HEK293 (cell line): ENCODE measurements around the gene HSPA4L.
A peak's percentile ranks its signal among the peaks of the same experiment; 100 is the strongest.

ENCODE experiments used
- CTCF ChIA-PET: fragments of 350-600 bp; formaldehyde crosslinking; extraction: SDS; loops from one replicate; lab custom pipeline; 2021; ENCODE audit warnings: antibody characterized with exemption; lab: Yijun Ruan, JAX
- POLR2A ChIA-PET: fragments of 300-600 bp; formaldehyde crosslinking; extraction: SDS; loops from one replicate; lab custom pipeline; 2020; ENCODE audit warnings: antibody characterized with exemption, inconsistent platforms; lab: Yijun Ruan, JAX
- H3K27ac ChIP-seq: fragments of 200-500 bp; sonication (Bioruptor generic); 2 replicates; pipeline ENCODE4 v1.5.1; 2014; ENCODE audit warnings: low read depth, low read length, control low read depth, inconsistent platforms; ENCODE audit errors: extremely low read depth
- H3K36me3 ChIP-seq, 2 experiments: fragments of 200-500 bp in 1 of 2; sonication (Bioruptor generic) in 1 of 2; 1 replicate in 1 of 2; 2 replicates in 1 of 2; pipeline ENCODE4 v1.5.1; 2014 to 2017; ENCODE audit warnings: inconsistent platforms in 2 of 2, low read length in 2 of 2; ENCODE audit not compliant: control insufficient read depth in 2 of 2, insufficient read depth in 1 of 2
- H3K4me1 ChIP-seq: fragments of 200-500 bp; sonication (Bioruptor generic); 2 replicates; pipeline ENCODE4 v1.5.1; 2014; ENCODE audit warnings: mild to moderate bottlenecking, low read length, inconsistent platforms; ENCODE audit not compliant: control insufficient read depth, insufficient read depth
- H3K4me3 ChIP-seq: 2 replicates; pipeline ENCODE4 v1.5.1; 2011; ENCODE audit warnings: low read depth, mild to moderate bottlenecking, control low read depth, low read length, moderate library complexity
- H3K9me3 ChIP-seq: fragments of 200-500 bp; sonication (Bioruptor generic); 2 replicates; pipeline ENCODE4 v1.5.1; 2014; ENCODE audit warnings: low read depth, low read length, inconsistent platforms; ENCODE audit not compliant: control insufficient read depth, insufficient read depth
- AEBP2 ChIP-seq: fragments of 450-650 bp; formaldehyde crosslinking; IDR thresholded peaks from 2 replicates; pipeline ENCODE4 v1.5.1; 2016; ENCODE audit warnings: missing biosample characterization, missing genetic modification characterization, borderline replicate concordance
- EGR2 ChIP-seq: fragments of 450-650 bp; formaldehyde crosslinking; IDR thresholded peaks from 2 replicates; pipeline ENCODE4 v1.5.1; 2016; ENCODE audit warnings: low read depth, missing biosample characterization, missing genetic modification characterization
- OVOL3 ChIP-seq: fragments of 450-650 bp; formaldehyde crosslinking; IDR thresholded peaks from 2 replicates; pipeline ENCODE4 v1.5.1; 2016; ENCODE audit warnings: missing biosample characterization, missing genetic modification characterization
- SP7 ChIP-seq: fragments of 450-650 bp; formaldehyde crosslinking; IDR thresholded peaks from 2 replicates; pipeline ENCODE4 v1.5.1; 2016; ENCODE audit warnings: missing biosample characterization, missing genetic modification characterization
- ZBTB17 ChIP-seq: fragments of 450-650 bp; formaldehyde crosslinking; IDR thresholded peaks from 2 replicates; pipeline ENCODE4 v1.5.1; 2016; ENCODE audit warnings: missing biosample characterization, missing genetic modification characterization
- ZFHX2 ChIP-seq: fragments of 450-650 bp; formaldehyde crosslinking; conservative IDR thresholded peaks from 2 replicates; pipeline ENCODE4 v1.5.1; 2016; ENCODE audit warnings: missing biosample characterization, missing genetic modification characterization
- ZNF132 ChIP-seq: fragments of 450-650 bp; formaldehyde crosslinking; IDR thresholded peaks from 2 replicates; pipeline ENCODE4 v1.5.1; 2017; ENCODE audit warnings: missing biosample characterization, missing genetic modification characterization, borderline replicate concordance
- ZNF645 ChIP-seq: fragments of 450-650 bp; formaldehyde crosslinking; IDR thresholded peaks from 2 replicates; pipeline ENCODE4; 2016; ENCODE audit warnings: missing biosample characterization, missing genetic modification characterization
- ZNF830 ChIP-seq: fragments of 450-650 bp; IDR thresholded peaks from 2 replicates; pipeline ENCODE4 v1.5.0; 2018; ENCODE audit warnings: missing biosample characterization, missing genetic modification characterization, low read depth, mild to moderate bottlenecking, moderate library complexity
- TF ChIP-seq, protein P1 (sequence below): fragments of 450-650 bp; formaldehyde crosslinking; IDR thresholded peaks from 2 replicates; pipeline ENCODE4 v1.5.1; 2017; ENCODE audit warnings: missing biosample characterization, missing genetic modification characterization
- TF ChIP-seq, protein P2 (sequence below): fragments of 450-650 bp; formaldehyde crosslinking; IDR thresholded peaks from 2 replicates; pipeline ENCODE4 v1.5.1; 2016; ENCODE audit warnings: missing biosample characterization, missing genetic modification characterization, low read depth
- TF ChIP-seq, protein P3 (sequence below): fragments of 450-650 bp; formaldehyde crosslinking; IDR thresholded peaks from 2 replicates; pipeline ENCODE4 v1.5.1; 2017; ENCODE audit warnings: missing biosample characterization, missing genetic modification characterization
- TF ChIP-seq, protein P4 (sequence below): fragments of 450-650 bp; formaldehyde crosslinking; IDR thresholded peaks from 2 replicates; pipeline ENCODE4 v1.5.1; 2016; ENCODE audit warnings: missing biosample characterization, missing genetic modification characterization
- TF ChIP-seq, protein P5 (sequence below): fragments of 450-650 bp; formaldehyde crosslinking; IDR thresholded peaks from 2 replicates; pipeline ENCODE4 v1.5.1; 2016; ENCODE audit warnings: missing biosample characterization, missing genetic modification characterization

HSPA4L gene

GRCh38 chr4:127771535-127772275 is 10.4 kb upstream of the HSPA4L start:
- Histone ChIP-seq H3K27ac (no peak overlapping the region), H3K4me1 (0 out of 2 replicates have a peak, but pooled peaks cover 2% of the 10 kb centered on the region), H3K36me3 (no peaks in the 10 kb centered on the region), H3K9me3 (no peaks in the 10 kb centered on the region), H3K4me3 (no peak overlapping the region)
- ChIA-PET CTCF (no interaction called here), POLR2A (no interaction called here)
- TF ChIP-seq, protein P1, sequence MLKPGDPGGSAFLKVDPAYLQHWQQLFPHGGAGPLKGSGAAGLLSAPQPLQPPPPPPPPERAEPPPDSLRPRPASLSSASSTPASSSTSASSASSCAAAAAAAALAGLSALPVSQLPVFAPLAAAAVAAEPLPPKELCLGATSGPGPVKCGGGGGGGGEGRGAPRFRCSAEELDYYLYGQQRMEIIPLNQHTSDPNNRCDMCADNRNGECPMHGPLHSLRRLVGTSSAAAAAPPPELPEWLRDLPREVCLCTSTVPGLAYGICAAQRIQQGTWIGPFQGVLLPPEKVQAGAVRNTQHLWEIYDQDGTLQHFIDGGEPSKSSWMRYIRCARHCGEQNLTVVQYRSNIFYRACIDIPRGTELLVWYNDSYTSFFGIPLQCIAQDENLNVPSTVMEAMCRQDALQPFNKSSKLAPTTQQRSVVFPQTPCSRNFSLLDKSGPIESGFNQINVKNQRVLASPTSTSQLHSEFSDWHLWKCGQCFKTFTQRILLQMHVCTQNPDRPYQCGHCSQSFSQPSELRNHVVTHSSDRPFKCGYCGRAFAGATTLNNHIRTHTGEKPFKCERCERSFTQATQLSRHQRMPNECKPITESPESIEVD (tag by site-specific recombination) = peak; percentile 38; the same call in 1 of the 2 replicates
- TF ChIP-seq ZNF830 (tag by site-specific recombination) (no peak), AEBP2 (tag by site-specific recombination) (no peak), ZBTB17 (tag by site-specific recombination) (no peak)
- TF ChIP-seq, protein P2, sequence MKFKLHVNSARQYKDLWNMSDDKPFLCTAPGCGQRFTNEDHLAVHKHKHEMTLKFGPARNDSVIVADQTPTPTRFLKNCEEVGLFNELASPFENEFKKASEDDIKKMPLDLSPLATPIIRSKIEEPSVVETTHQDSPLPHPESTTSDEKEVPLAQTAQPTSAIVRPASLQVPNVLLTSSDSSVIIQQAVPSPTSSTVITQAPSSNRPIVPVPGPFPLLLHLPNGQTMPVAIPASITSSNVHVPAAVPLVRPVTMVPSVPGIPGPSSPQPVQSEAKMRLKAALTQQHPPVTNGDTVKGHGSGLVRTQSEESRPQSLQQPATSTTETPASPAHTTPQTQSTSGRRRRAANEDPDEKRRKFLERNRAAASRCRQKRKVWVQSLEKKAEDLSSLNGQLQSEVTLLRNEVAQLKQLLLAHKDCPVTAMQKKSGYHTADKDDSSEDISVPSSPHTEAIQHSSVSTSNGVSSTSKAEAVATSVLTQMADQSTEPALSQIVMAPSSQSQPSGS (tag by site-specific recombination) = peak; percentile 87

DNA sequence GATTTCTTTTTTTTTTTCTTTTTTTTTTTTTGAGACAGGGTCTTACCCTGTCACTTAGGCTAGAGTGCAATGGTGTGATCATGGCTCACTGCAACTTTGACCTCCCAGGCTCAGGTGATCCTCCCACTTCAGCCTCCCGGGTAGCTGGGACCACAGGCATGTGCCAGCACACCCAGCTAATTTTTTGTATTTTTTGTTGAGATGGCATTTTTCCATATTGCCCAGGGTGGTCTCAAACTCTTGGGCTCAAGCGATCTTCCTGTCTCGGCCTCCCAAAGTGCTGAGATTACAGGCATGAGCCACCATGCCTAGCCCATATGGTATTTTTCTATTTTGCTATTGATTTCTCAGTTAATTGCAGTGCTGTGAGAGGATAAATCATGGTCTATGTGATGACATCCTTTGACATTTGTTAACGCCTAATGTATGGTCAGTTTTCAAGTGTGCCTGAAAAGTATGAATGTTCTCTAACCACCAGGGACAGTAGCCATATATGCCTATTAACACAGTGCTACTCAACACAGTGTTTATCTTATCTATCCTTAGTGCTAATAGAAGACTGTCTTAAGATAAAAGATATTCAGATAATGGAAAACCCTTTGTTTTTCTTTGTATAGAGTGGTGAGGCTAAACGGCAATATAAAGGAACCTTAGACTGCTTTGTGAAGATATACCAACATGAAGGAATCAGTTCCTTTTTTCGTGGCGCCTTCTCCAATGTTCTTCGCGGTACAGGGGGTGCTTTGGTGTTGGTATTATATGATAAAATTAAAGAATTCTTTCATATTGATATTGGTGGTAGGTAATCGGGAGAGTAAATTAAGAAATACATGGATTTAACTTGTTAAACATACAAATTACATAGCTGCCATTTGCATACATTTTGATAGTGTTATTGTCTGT is 9.1 kb upstream of the HSPA4L start:
- CTCF ChIA-PET = no interaction called here

GRCh38 chr4:127775843-127776242 is 6.3 kb upstream of the HSPA4L start:
- H3K4me1 ChIP-seq = peaks cover 2% of the 10 kb centered on the region; the same call in 1 of the 2 replicates
- ChIA-PET CTCF (no interaction called here), POLR2A (no interaction called here)
- no peak overlapping the region for H3K4me3 ChIP-seq
- H3K27ac ChIP-seq = no peak overlapping the region
- H3K36me3 ChIP-seq = no peaks in the 10 kb centered on the region
- H3K9me3 ChIP-seq = no peaks in the 10 kb centered on the region
- TF ChIP-seq, protein P3, sequence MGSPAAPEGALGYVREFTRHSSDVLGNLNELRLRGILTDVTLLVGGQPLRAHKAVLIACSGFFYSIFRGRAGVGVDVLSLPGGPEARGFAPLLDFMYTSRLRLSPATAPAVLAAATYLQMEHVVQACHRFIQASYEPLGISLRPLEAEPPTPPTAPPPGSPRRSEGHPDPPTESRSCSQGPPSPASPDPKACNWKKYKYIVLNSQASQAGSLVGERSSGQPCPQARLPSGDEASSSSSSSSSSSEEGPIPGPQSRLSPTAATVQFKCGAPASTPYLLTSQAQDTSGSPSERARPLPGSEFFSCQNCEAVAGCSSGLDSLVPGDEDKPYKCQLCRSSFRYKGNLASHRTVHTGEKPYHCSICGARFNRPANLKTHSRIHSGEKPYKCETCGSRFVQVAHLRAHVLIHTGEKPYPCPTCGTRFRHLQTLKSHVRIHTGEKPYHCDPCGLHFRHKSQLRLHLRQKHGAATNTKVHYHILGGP (tag by site-specific recombination) = no peak
- TF ChIP-seq, protein P4, sequence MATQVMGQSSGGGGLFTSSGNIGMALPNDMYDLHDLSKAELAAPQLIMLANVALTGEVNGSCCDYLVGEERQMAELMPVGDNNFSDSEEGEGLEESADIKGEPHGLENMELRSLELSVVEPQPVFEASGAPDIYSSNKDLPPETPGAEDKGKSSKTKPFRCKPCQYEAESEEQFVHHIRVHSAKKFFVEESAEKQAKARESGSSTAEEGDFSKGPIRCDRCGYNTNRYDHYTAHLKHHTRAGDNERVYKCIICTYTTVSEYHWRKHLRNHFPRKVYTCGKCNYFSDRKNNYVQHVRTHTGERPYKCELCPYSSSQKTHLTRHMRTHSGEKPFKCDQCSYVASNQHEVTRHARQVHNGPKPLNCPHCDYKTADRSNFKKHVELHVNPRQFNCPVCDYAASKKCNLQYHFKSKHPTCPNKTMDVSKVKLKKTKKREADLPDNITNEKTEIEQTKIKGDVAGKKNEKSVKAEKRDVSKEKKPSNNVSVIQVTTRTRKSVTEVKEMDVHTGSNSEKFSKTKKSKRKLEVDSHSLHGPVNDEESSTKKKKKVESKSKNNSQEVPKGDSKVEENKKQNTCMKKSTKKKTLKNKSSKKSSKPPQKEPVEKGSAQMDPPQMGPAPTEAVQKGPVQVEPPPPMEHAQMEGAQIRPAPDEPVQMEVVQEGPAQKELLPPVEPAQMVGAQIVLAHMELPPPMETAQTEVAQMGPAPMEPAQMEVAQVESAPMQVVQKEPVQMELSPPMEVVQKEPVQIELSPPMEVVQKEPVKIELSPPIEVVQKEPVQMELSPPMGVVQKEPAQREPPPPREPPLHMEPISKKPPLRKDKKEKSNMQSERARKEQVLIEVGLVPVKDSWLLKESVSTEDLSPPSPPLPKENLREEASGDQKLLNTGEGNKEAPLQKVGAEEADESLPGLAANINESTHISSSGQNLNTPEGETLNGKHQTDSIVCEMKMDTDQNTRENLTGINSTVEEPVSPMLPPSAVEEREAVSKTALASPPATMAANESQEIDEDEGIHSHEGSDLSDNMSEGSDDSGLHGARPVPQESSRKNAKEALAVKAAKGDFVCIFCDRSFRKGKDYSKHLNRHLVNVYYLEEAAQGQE (tag by site-specific recombination) = no peak
- TF ChIP-seq, protein P5, sequence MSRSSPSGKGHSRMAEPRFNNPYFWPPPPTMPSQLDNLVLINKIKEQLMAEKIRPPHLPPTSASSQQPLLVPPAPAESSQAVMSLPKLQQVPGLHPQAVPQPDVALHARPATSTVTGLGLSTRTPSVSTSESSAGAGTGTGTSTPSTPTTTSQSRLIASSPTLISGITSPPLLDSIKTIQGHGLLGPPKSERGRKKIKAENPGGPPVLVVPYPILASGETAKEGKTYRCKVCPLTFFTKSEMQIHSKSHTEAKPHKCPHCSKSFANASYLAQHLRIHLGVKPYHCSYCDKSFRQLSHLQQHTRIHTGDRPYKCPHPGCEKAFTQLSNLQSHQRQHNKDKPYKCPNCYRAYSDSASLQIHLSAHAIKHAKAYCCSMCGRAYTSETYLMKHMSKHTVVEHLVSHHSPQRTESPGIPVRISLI (tag by site-specific recombination) = no peak
- TF ChIP-seq OVOL3 = no peak
- TF ChIP-seq ZNF132 = no peak
- TF ChIP-seq EGR2 (tag by site-specific recombination) = peak; percentile 72
- TF ChIP-seq ZFHX2 (tag by site-specific recombination) = peak; percentile 80

More for the DNA sequence above, 9.1 kb upstream of the HSPA4L start:
- Histone ChIP-seq H3K4me3 (no peak overlapping the region), H3K9me3 (no peaks in the 10 kb centered on the region), H3K4me1 (peaks cover 2% of the 10 kb centered on the region; the same call in 1 of the 2 replicates), H3K36me3 (no peaks in the 10 kb centered on the region), H3K27ac (no peak overlapping the region)
- POLR2A ChIA-PET = no interaction called here
- TF ChIP-seq ZNF645 (tag by site-specific recombination) (no peak), SP7 (tag by site-specific recombination) (peak; percentile 58; the same call in 1 of the 2 replicates)
- TF ChIP-seq, all 188 proteins: peak for 1
